ENCODE measurements around the gene ASH1L. TPM values are rescaled to one million over a fixed set of nuclear protein-coding genes. Genes with fewer than 3 reads are reported as not detected.
"Not testable (repeated sequence)": the region's sequence is repeated elsewhere in the genome, so short reads cannot be mapped to it uniquely, and the experiment has no call there.

Gene ASH1L
- total and polyA plus RNA-seq, 3 donors from 2014 or later: 20.6 to 93.0 (median 87.6) TPM

GRCh38 chr1:155591770-155592169 is 29.2 kb upstream of the ASH1L start:
- Histone ChIP-seq H3K27ac (no peak overlapping the region), H3K36me3 (ENCODE audit: low read depth, missing control alignments) (no peaks in the 10 kb centered on the region), H3K4me3 (no peak overlapping the region), H3K27me3 (no peaks in the 10 kb centered on the region), H3K9me3 (no peaks in the 10 kb centered on the region), H3K4me1 (no peaks in the 10 kb centered on the region)
- WGBS, 2 donors: 42 to 52% methylated on average over 6 of the region's 6 CpGs
- DNase-seq: peak; percentile 33
- TF ChIP-seq POLR2A (IDR thresholded peaks at IDR 0.05) (no peak), CTCF (IDR thresholded peaks at IDR 0.05) (peak; percentile 31 to 64 (median 56))
- intact Hi-C loops (cut with DNase I; ENCODE audit: low total_unique reads): loop anchor here (10.0 kb wide), 2 partner anchors 267 to 337 kb away; partner anchors contain the start of genes ENTREP3 and RUSC1

GRCh38 chr1:155590516-155591247 is 28.1 kb upstream of the ASH1L start:
- 91% methylated on average over 14 to 19 of the region's 20 CpGs for WGBS, 2 donors
- not testable (repeated sequence) for H3K9me3 ChIP-seq

GRCh38 chr1:155589282-155589681 is 26.7 kb upstream of the ASH1L start:
- H3K4me1 ChIP-seq; H3K27me3 ChIP-seq; H3K27ac ChIP-seq; intact Hi-C loops (cut with DNase I; ENCODE audit: low total_unique reads); DNase-seq; H3K9me3 ChIP-seq; H3K36me3 ChIP-seq (ENCODE audit: low read depth, missing control alignments); H3K4me3 ChIP-seq: not testable (repeated sequence)
- 88 to 100% methylated on average over 1 to 3 of the region's 3 CpGs for WGBS, 2 donors

More at GRCh38 chr1:155590516-155591247, 28.1 kb upstream of the ASH1L start:
- H3K27ac ChIP-seq; H3K4me3 ChIP-seq; DNase-seq; H3K36me3 ChIP-seq (ENCODE audit: low read depth, missing control alignments); H3K27me3 ChIP-seq; H3K4me1 ChIP-seq: not testable (repeated sequence)
- intact Hi-C loops (cut with DNase I; ENCODE audit: low total_unique reads): loop anchor here (10.0 kb wide), 2 partner anchors 266 to 336 kb away; partner anchors contain the start of genes ENTREP3 and RUSC1

GRCh38 chr1:155583846-155584245 is 21.2 kb upstream of the ASH1L start:
- H3K4me3 ChIP-seq; H3K27ac ChIP-seq; H3K27me3 ChIP-seq; intact Hi-C loops (cut with DNase I; ENCODE audit: low total_unique reads); DNase-seq; H3K4me1 ChIP-seq; H3K9me3 ChIP-seq; H3K36me3 ChIP-seq (ENCODE audit: low read depth, missing control alignments): not testable (repeated sequence)
- 90 to 95% methylated on average over 6 of the region's 6 CpGs for WGBS, 2 donors

- H3K27me3 ChIP-seq; H3K4me1 ChIP-seq; H3K27ac ChIP-seq; intact Hi-C loops (cut with DNase I; ENCODE audit: low total_unique reads); H3K36me3 ChIP-seq (ENCODE audit: low read depth, missing control alignments); H3K9me3 ChIP-seq; DNase-seq; H3K4me3 ChIP-seq: not testable (repeated sequence)
- 97% methylated on average over 6 of the region's 6 CpGs for WGBS, 2 donors
Observed at GRCh38 chr1:155575608-155576007, 13.0 kb upstream of the ASH1L start.

GRCh38 chr1:155574077-155574476 is 11.5 kb upstream of the ASH1L start:
- H3K36me3 ChIP-seq (ENCODE audit: low read depth, missing control alignments): no peaks in the 10 kb centered on the region
- no peak overlapping the region for H3K27ac ChIP-seq
- no peaks in the 10 kb centered on the region for H3K9me3 ChIP-seq
- intact Hi-C loops (cut with DNase I; ENCODE audit: low total_unique reads): no loop called here
- H3K27me3 ChIP-seq: no peaks in the 10 kb centered on the region
- no peaks in the 10 kb centered on the region for H3K4me1 ChIP-seq
- no peak for TF ChIP-seq CTCF (IDR thresholded peaks at IDR 0.05)
- no peak for TF ChIP-seq POLR2A (IDR thresholded peaks at IDR 0.05)
- no peak for DNase-seq
- WGBS, 2 donors: 92 to 93% methylated on average over 3 of the region's 3 CpGs
- no peak overlapping the region for H3K4me3 ChIP-seq

GRCh38 chr1:155570593-155570990 is 8.0 kb upstream of the ASH1L start:
- Histone ChIP-seq H3K9me3 (no peaks in the 10 kb centered on the region), H3K27me3 (no peaks in the 10 kb centered on the region), H3K27ac (no peak overlapping the region), H3K4me1 (no peaks in the 10 kb centered on the region), H3K36me3 (ENCODE audit: low read depth, missing control alignments) (no peaks in the 10 kb centered on the region), H3K4me3 (no peak overlapping the region)
- DNase-seq: no peak
- 87 to 88% methylated on average over 4 of the region's 4 CpGs for WGBS, 2 donors
- intact Hi-C loops (cut with DNase I; ENCODE audit: low total_unique reads): no loop called here
- TF ChIP-seq CTCF (IDR thresholded peaks at IDR 0.05) (no peak), POLR2A (IDR thresholded peaks at IDR 0.05) (no peak)
